HG03095 (cell line): ENCODE data around the gene DGKI.
"Not testable (repeated sequence)": the region's sequence is repeated elsewhere in the genome, so short reads cannot be mapped to it uniquely, and the experiment has no call there.

ENCODE experiments used
- ATAC-seq: cut with Tn5 transposase; IDR thresholded peaks from one replicate; pipeline ENCODE4 v1.9.1; 2021; ENCODE audit warnings: moderate library complexity; ENCODE audit not compliant: unreplicated experiment

The DGKI gene

GRCh38 chr7:137836541-137836940 lies 10.2 kb downstream of the DGKI start:
- no peak for ATAC-seq

GRCh38 chr7:137836113-137836509 lies 10.7 kb downstream of the DGKI start:
- ATAC-seq, result no peak

GRCh38 chr7:137835486-137836112 lies 11.2 kb downstream of the DGKI start:
- ATAC-seq, result no peak

GRCh38 chr7:137834552-137834951 lies 12.2 kb downstream of the DGKI start:
- ATAC-seq, result no peak

GRCh38 chr7:137832990-137833389 lies 13.8 kb downstream of the DGKI start:
- not testable (repeated sequence) for ATAC-seq

- no peak for ATAC-seq
These were observed 14.4 kb downstream of the DGKI start for GRCh38 chr7:137832382-137832781.

- not testable (repeated sequence) for ATAC-seq
These were observed 15.2 kb downstream of the DGKI start for GRCh38 chr7:137831555-137831954.

- ATAC-seq, result no peak
These were observed 17.3 kb downstream of the DGKI start for GRCh38 chr7:137829337-137829992.

- ATAC-seq, result no peak
These were observed 18.3 kb downstream of the DGKI start for GRCh38 chr7:137828456-137828855.

GRCh38 chr7:137825489-137825888 lies 21.3 kb downstream of the DGKI start:
- ATAC-seq, result no peak

GRCh38 chr7:137820677-137821420 lies 25.9 kb downstream of the DGKI start:
- ATAC-seq, result peak; percentile 60

GRCh38 chr7:137820156-137820555 lies 26.6 kb downstream of the DGKI start:
- no peak for ATAC-seq

GRCh38 chr7:137818036-137818435 lies 28.7 kb downstream of the DGKI start:
- ATAC-seq, result no peak

- no peak for ATAC-seq
These were observed 30.0 kb downstream of the DGKI start for GRCh38 chr7:137816696-137817320.

- no peak for ATAC-seq
These were observed 33.2 kb downstream of the DGKI start for GRCh38 chr7:137813541-137813940.

- no peak for ATAC-seq
These were observed 36.5 kb downstream of the DGKI start for GRCh38 chr7:137810248-137810647.

GRCh38 chr7:137804836-137805235 lies 41.9 kb downstream of the DGKI start:
- no peak for ATAC-seq

- ATAC-seq, result no peak
These were observed 45.3 kb downstream of the DGKI start for GRCh38 chr7:137801491-137801890.

- ATAC-seq, result no peak
These were observed 45.8 kb downstream of the DGKI start for GRCh38 chr7:137801003-137801402.

- peak; percentile 99 for ATAC-seq
These were observed 48.6 kb downstream of the DGKI start for GRCh38 chr7:137798073-137798763.

- no peak for ATAC-seq
These were observed 51.6 kb downstream of the DGKI start for GRCh38 chr7:137795211-137795610.
